GM20000 (cell line): ENCODE measurements around the gene CDK9.
"Not testable (repeated sequence)": the region's sequence is repeated elsewhere in the genome, so short reads cannot be mapped to it uniquely, and the experiment has no call there.

ENCODE experiments used
- DNase-seq: peaks from one replicate; pipeline ENCODE4 v3.0.0; 2012; ENCODE audit warnings: low spot score
- TF ChIP-seq, protein P1 (sequence below): IDR thresholded peaks from 2 replicates; pipeline ENCODE4 v1.5.1; 2012; ENCODE audit warnings: mild to moderate bottlenecking, control low read depth; ENCODE audit errors: extremely low read depth, missing control alignments

Gene CDK9

DNA sequence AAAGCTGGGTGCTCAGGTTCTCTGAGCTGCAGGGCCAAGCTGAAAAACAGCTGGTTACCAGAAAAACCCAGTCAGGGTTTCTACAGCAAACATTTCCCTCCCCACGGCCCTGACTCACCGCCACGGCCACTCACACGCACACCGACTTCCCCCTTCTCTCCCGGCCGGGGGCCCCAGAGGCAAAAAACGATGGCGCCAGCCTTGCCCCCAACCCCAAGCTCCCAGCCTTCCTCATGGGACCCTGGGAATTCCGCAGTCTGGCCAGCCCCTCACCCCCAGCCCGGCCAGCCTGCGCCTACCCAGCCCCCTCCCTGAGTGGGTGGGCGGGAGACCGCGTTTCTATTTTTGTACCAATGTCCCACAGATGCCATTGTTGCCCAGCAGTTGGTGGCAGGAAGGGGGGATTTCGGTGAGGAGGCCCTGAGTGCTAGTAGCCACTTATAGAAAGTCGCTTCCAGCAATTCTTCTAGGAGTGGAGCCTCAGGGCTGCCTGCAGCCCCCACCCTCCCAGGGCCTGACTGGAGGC is 50.2 kb downstream of the CDK9 start:
- TF ChIP-seq, protein P1, sequence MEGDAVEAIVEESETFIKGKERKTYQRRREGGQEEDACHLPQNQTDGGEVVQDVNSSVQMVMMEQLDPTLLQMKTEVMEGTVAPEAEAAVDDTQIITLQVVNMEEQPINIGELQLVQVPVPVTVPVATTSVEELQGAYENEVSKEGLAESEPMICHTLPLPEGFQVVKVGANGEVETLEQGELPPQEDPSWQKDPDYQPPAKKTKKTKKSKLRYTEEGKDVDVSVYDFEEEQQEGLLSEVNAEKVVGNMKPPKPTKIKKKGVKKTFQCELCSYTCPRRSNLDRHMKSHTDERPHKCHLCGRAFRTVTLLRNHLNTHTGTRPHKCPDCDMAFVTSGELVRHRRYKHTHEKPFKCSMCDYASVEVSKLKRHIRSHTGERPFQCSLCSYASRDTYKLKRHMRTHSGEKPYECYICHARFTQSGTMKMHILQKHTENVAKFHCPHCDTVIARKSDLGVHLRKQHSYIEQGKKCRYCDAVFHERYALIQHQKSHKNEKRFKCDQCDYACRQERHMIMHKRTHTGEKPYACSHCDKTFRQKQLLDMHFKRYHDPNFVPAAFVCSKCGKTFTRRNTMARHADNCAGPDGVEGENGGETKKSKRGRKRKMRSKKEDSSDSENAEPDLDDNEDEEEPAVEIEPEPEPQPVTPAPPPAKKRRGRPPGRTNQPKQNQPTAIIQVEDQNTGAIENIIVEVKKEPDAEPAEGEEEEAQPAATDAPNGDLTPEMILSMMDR = no peak
- DNase-seq = no peak

DNA sequence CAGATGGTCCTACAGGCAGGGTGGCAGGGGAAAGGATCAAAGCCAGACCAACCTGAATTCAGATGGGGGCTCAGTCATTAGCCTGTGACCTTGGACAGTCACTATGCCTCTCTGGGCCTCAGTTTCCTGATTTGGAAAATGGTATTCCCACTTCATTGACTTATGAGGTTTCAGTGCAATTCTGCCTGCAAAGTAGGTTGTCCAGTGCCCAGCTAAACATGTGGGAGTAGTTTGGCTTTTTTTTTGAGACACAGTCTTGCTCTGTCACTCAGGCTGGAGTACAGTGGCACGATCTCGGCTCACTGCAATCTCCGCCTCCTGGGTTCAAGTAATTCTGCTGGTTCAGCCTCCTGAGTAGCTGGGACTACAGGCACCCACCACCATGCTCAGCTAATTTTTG is 50.7 kb downstream of the CDK9 start:
- not testable (repeated sequence) for DNase-seq

DNA sequence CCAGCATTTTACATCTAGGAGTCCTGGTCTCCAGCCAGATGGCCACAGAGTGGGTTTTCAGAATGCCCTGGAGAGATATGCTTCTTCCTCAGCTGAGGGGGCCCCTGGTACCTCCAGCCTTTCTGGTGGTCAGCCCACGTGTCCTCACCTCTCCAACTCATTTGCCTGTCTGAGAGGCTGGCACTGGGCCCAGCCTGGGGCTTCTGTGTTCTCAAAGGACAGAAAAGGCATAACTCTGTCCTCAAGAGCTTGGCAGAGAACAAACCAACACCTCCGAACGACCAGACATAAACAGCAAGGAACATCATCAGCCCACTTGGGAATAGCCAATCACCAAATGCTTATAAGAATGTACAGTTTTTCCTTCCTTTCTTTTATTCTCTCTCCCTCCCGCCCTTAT is 51.5 kb downstream of the CDK9 start:
- DNase-seq = no peak
- TF ChIP-seq, protein P1 = no peak

DNA sequence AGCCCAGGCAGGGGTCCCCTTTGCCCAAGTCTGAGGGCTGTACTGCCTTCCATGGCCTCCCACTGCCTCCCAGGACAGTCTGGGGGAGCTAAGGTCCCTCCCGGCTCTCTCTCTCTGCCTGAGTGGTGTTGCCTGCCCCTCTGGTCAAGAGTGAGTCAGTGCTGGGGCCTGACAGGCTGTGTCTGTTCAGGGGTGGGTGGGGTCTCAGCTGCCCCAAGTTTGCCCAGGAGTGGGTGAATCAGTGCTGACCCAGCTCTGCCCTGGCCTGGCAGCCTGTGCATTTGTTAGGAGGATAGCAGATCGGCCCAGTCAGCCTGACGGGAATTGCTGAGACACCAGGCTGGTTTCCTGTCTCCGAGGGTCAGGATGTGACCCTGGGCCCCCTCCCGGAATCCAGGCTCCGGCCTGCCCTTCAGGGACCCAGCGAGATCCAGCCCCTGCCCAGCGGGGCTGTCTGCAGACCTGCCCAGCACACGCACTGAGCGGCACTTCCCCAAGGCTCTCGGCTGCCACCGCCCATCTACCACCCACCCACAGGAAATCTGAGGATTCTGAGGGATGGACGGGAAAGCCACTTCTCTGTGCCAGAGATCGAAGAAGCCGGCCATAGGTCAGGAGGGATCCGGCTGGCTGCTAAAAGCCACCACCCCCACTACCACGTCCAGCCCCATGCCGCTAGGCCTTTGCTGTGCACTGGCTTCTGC is 52.7 kb downstream of the CDK9 start:
- TF ChIP-seq, protein P1 = no peak
- DNase-seq = no peak
